Astrocyte (in vitro differentiated cells and primary cell): ENCODE measurements around the gene HTR7. TPM values are rescaled to one million over a fixed set of nuclear protein-coding genes. Genes with fewer than 3 reads are reported as not detected.

Experiments used
- DNase-seq: peaks from one replicate; pipeline ENCODE4 v3.0.0-alpha.2; 2010; ENCODE audit warnings: low read depth
- FAIRE-seq: peaks from 2 replicates; lab custom pipeline; 2011; peaks lifted over from hg19 to GRCh38; lab: Jason Lieb, UNC
- H2AFZ ChIP-seq: 2 replicates; pipeline ENCODE4 v1.6.0; 2012; ENCODE audit warnings: low read depth, low read length, inconsistent platforms
- H3K27ac ChIP-seq: 2 replicates; pipeline ENCODE4 v1.5.1; 2011; ENCODE audit warnings: low read depth, low read length, inconsistent platforms
- H3K27me3 ChIP-seq: 2 replicates; pipeline ENCODE4 v1.6.0; 2011; ENCODE audit warnings: low read length, inconsistent platforms; ENCODE audit not compliant: insufficient read depth
- H3K36me3 ChIP-seq: 2 replicates; pipeline ENCODE4 v1.5.1; 2011; ENCODE audit warnings: low read length, inconsistent platforms; ENCODE audit not compliant: insufficient read depth
- H3K4me1 ChIP-seq: 2 replicates; pipeline ENCODE4 v1.5.1; 2011; ENCODE audit warnings: low read length, inconsistent platforms; ENCODE audit not compliant: insufficient read depth
- H3K4me2 ChIP-seq: 2 replicates; pipeline ENCODE4 v1.6.0; 2012; ENCODE audit warnings: low read length, inconsistent platforms
- H3K4me3 ChIP-seq: 2 replicates; pipeline ENCODE4 v1.5.1; 2011; ENCODE audit warnings: low read depth, mild to moderate bottlenecking, low read length, inconsistent platforms; ENCODE audit not compliant: insufficient read depth
- H3K79me2 ChIP-seq: 2 replicates; pipeline ENCODE4 v1.6.0; 2012; ENCODE audit warnings: mild to moderate bottlenecking, low read length, inconsistent platforms; ENCODE audit not compliant: insufficient read depth
- H3K9ac ChIP-seq: 2 replicates; pipeline ENCODE4 v1.6.0; 2012; ENCODE audit warnings: mild to moderate bottlenecking, low read length, inconsistent platforms
- H3K9me3 ChIP-seq: 2 replicates; pipeline ENCODE4 v1.5.1; 2012; ENCODE audit warnings: low read depth, mild to moderate bottlenecking, low read length, inconsistent platforms; ENCODE audit not compliant: insufficient read depth
- H4K20me1 ChIP-seq: 2 replicates; pipeline ENCODE4 v1.6.0; 2012; ENCODE audit warnings: low read length, inconsistent platforms; ENCODE audit not compliant: insufficient read depth
- H3K27ac Mint-ChIP-seq: one replicate; pipeline ENCODE4 v1.8.0; 2021; ENCODE audit warnings: mild to moderate bottlenecking, mixed read lengths; ENCODE audit not compliant: unreplicated experiment
- H3K27me3 Mint-ChIP-seq: one replicate; pipeline ENCODE4 v1.8.0; 2021; ENCODE audit warnings: low read depth, mixed read lengths; ENCODE audit not compliant: unreplicated experiment
- H3K36me3 Mint-ChIP-seq: one replicate; pipeline ENCODE4 v1.8.0; 2021; ENCODE audit warnings: low read depth, mixed read lengths; ENCODE audit not compliant: unreplicated experiment
- H3K4me1 Mint-ChIP-seq: one replicate; pipeline ENCODE4 v1.8.0; 2021; ENCODE audit warnings: low read depth, mixed read lengths; ENCODE audit not compliant: unreplicated experiment
- H3K4me3 Mint-ChIP-seq: one replicate; pipeline ENCODE4 v1.8.0; 2021; ENCODE audit warnings: mild to moderate bottlenecking, moderate library complexity, mixed read lengths; ENCODE audit not compliant: unreplicated experiment
- H3K9me3 Mint-ChIP-seq: one replicate; pipeline ENCODE4 v1.8.0; 2021; ENCODE audit warnings: mild to moderate bottlenecking, mixed read lengths; ENCODE audit not compliant: unreplicated experiment
- CTCF ChIP-seq: IDR thresholded peaks from 2 replicates; pipeline ENCODE4 v1.5.1; 2011; ENCODE audit warnings: low read depth, mild to moderate bottlenecking, inconsistent platforms, low read length, moderate library complexity; ENCODE audit not compliant: insufficient read depth
- EZH2 ChIP-seq: IDR thresholded peaks from 2 replicates; pipeline ENCODE4 v1.6.1; 2012; ENCODE audit warnings: mild to moderate bottlenecking, low read length, inconsistent platforms; ENCODE audit not compliant: insufficient read depth
- total RNA-seq: library from RNA; stranded (reverse); gene quantifications from 2 replicates; pipeline ENCODE4 v1.2.1, GENCODE V29; 2021

HTR7 gene
- total RNA-seq, 1 donor from 2014 or later = 0.89 TPM

GRCh38 chr10:90846746-90847145 lies 11.1 kb downstream of the HTR7 start:
- no peak overlapping the region for H3K27ac Mint-ChIP-seq
- FAIRE-seq (no peak), DNase-seq (peak; percentile 49)
- no peak overlapping the region for H3K27ac ChIP-seq
- H3K4me1 Mint-ChIP-seq = peaks cover 8% of the 10 kb centered on the region
- no peak overlapping the region for H2AFZ ChIP-seq
- H3K9me3 ChIP-seq = no peaks in the 10 kb centered on the region
- H3K9me3 Mint-ChIP-seq = peaks cover 15% of the 10 kb centered on the region
- no peak overlapping the region for H3K4me2 ChIP-seq
- no peaks in the 10 kb centered on the region for H3K36me3 ChIP-seq
- no peak overlapping the region for H3K4me3 ChIP-seq
- peaks cover 8% of the 10 kb centered on the region for H3K4me1 ChIP-seq
- no peak overlapping the region for H3K4me3 Mint-ChIP-seq
- H3K36me3 Mint-ChIP-seq = peaks cover 8% of the 10 kb centered on the region
- H3K27me3 Mint-ChIP-seq = peaks cover 3% of the 10 kb centered on the region
- H3K9ac ChIP-seq = no peak overlapping the region
- TF ChIP-seq EZH2 = no peak
- H3K27me3 ChIP-seq = no peaks in the 10 kb centered on the region
- H4K20me1 ChIP-seq = no peaks in the 10 kb centered on the region
- H3K79me2 ChIP-seq = peaks cover 10% of the 10 kb centered on the region

DNA sequence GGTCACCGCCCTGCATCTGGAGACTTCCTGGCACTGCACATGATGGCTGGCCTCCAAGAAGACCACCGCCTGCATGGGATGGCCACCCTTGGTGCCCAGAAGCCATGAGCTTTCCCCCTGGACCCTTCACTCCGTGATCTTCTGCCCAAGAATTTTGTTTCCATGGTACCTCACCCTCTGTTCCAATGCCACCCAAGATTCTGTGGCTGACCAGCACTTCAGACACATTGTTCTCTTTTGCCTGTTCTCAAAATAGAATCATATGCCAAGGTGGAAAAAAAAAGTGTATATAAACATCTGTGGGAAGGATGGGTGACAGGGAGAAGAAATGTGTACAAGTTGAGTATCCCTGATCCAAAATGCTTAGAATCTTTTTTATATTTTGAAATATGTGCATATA lies 12.1 kb downstream of the HTR7 start:
- Histone ChIP-seq H3K79me2 (peaks cover 10% of the 10 kb centered on the region), H3K4me2 (no peak overlapping the region)
- no peak for TF ChIP-seq CTCF
- no peak for TF ChIP-seq EZH2

GRCh38 chr10:90842725-90843124 lies 15.1 kb downstream of the HTR7 start:
- Mint-ChIP-seq H3K27me3 (peaks cover 5% of the 10 kb centered on the region), H3K4me1 (peaks cover 8% of the 10 kb centered on the region), H3K9me3 (no peaks in the 10 kb centered on the region), H3K27ac (no peak overlapping the region), H3K36me3 (no peaks in the 10 kb centered on the region), H3K4me3 (no peak overlapping the region)
- no peak overlapping the region for H2AFZ ChIP-seq
- no peaks in the 10 kb centered on the region for H3K36me3 ChIP-seq
- no peak overlapping the region for H3K9ac ChIP-seq
- FAIRE-seq = no peak
- peaks cover 5% of the 10 kb centered on the region for H3K79me2 ChIP-seq
- no peaks in the 10 kb centered on the region for H4K20me1 ChIP-seq
- H3K27ac ChIP-seq = no peak overlapping the region
- TF ChIP-seq CTCF = no peak
- no peak for TF ChIP-seq EZH2
- H3K4me1 ChIP-seq = peaks cover 8% of the 10 kb centered on the region
- H3K4me3 ChIP-seq = no peak overlapping the region
- H3K27me3 ChIP-seq = no peaks in the 10 kb centered on the region
- H3K4me2 ChIP-seq = no peak overlapping the region
- H3K9me3 ChIP-seq = no peaks in the 10 kb centered on the region
- no peak for DNase-seq

More for the DNA sequence above, 12.1 kb downstream of the HTR7 start:
- FAIRE-seq (no peak), DNase-seq (no peak)
- Histone ChIP-seq H4K20me1 (no peaks in the 10 kb centered on the region), H3K27me3 (no peaks in the 10 kb centered on the region), H2AFZ (no peak overlapping the region), H3K9me3 (no peaks in the 10 kb centered on the region), H3K36me3 (no peaks in the 10 kb centered on the region), H3K4me3 (no peak overlapping the region), H3K4me1 (peaks cover 8% of the 10 kb centered on the region), H3K9ac (no peak overlapping the region), H3K27ac (no peak overlapping the region)
- Mint-ChIP-seq H3K9me3 (peaks cover 8% of the 10 kb centered on the region), H3K4me1 (peaks cover 8% of the 10 kb centered on the region), H3K4me3 (no peak overlapping the region), H3K36me3 (peaks cover 5% of the 10 kb centered on the region), H3K27ac (no peak overlapping the region), H3K27me3 (peaks cover 3% of the 10 kb centered on the region)
